IMR-90 (cell line): ENCODE measurements around the gene KCNJ16. TPM values are rescaled to one million over a fixed set of nuclear protein-coding genes. Genes with fewer than 3 reads are reported as not detected.

Source experiments
- ATAC-seq: fragments of 200-7000 bp; cut with Tn5 transposase; 2 replicates; pipeline ENCODE4 v1.9.1; 2020; ENCODE audit warnings: low read depth, mild to moderate bottlenecking, moderate library complexity
- BruUV-seq: library from RNA; stranded (reverse); fragments of 400-500 nt; replicated peaks from 2 replicates; lab custom pipeline; 2021; lab: Mats Ljungman, UMichigan
- CTCF ChIA-PET: fragments of 300-600 bp; formaldehyde crosslinking; extraction: SDS; loops from one replicate; lab custom pipeline; 2021; ENCODE audit warnings: antibody characterized with exemption; lab: Yijun Ruan, JAX
- POLR2A ChIA-PET: fragments of 300-600 bp; sonication (Branson Sonifier 250); formaldehyde crosslinking; loops from one replicate; lab custom pipeline; 2022; ENCODE audit warnings: antibody characterized with exemption; ENCODE audit not compliant: unreplicated experiment; lab: Charles Lee
- DNase-seq: peaks from one replicate; pipeline ENCODE4 v3.0.0; 2013
- H2AFZ ChIP-seq: replicated peaks from 2 replicates; pipeline ENCODE3; 2013; ENCODE audit warnings: low read length, mild to moderate bottlenecking; ENCODE audit not compliant: poor library complexity
- H2AK5ac ChIP-seq: 2 replicates; pipeline ENCODE4 v1.6.1; 2013; ENCODE audit warnings: low read depth, low read length, inconsistent platforms
- H2AK9ac ChIP-seq: replicated peaks from 2 replicates; pipeline ENCODE3; 2013; ENCODE audit warnings: mild to moderate bottlenecking, low read depth, low read length, moderate library complexity; ENCODE audit not compliant: poor library complexity
- H2BK120ac ChIP-seq: 2 replicates; pipeline ENCODE4 v1.6.1; 2013; ENCODE audit warnings: low read depth, low read length, inconsistent platforms
- H2BK15ac ChIP-seq: 3 replicates; pipeline ENCODE4 v1.6.1; 2013; ENCODE audit warnings: low read depth, low read length, inconsistent platforms
- H2BK20ac ChIP-seq: 2 replicates; pipeline ENCODE4 v1.6.1; 2013; ENCODE audit warnings: low read depth, mild to moderate bottlenecking, inconsistent platforms, low read length, moderate library complexity
- H2BK5ac ChIP-seq: 2 replicates; pipeline ENCODE4 v1.6.1; 2013; ENCODE audit warnings: mild to moderate bottlenecking, low read depth, low read length, inconsistent platforms; ENCODE audit not compliant: poor library complexity, severe bottlenecking
- H3K14ac ChIP-seq: replicated peaks from 2 replicates; pipeline ENCODE4 v1.6.1; 2013; ENCODE audit warnings: low read depth, low read length, inconsistent platforms
- H3K18ac ChIP-seq: 2 replicates; pipeline ENCODE4 v1.6.1; 2013; ENCODE audit warnings: low read depth, low read length, control low read depth
- H3K23ac ChIP-seq: 2 replicates; pipeline ENCODE4 v1.6.1; 2013; ENCODE audit warnings: low read depth, low read length, inconsistent platforms
- H3K27ac ChIP-seq: 2 replicates; pipeline ENCODE4 v1.5.1; 2013; ENCODE audit warnings: mild to moderate bottlenecking, control low read depth, low read length; ENCODE audit not compliant: insufficient read depth
- H3K27me3 ChIP-seq: 2 replicates; pipeline ENCODE4 v1.6.1; 2013; ENCODE audit warnings: low read length; ENCODE audit not compliant: control insufficient read depth, insufficient read depth
- H3K36me3 ChIP-seq: 2 replicates; pipeline ENCODE4 v1.6.1; 2013; ENCODE audit warnings: low read length, mixed read lengths; ENCODE audit not compliant: control insufficient read depth, insufficient read depth
- H3K4ac ChIP-seq: 2 replicates; pipeline ENCODE4 v1.6.1; 2013; ENCODE audit warnings: low read depth, low read length, inconsistent platforms
- H3K4me1 ChIP-seq: 2 replicates; pipeline ENCODE4 v1.6.1; 2013; ENCODE audit warnings: low read length, mixed read lengths; ENCODE audit not compliant: control insufficient read depth, insufficient read depth
- H3K4me2 ChIP-seq: 2 replicates; pipeline ENCODE4 v1.6.1; 2013; ENCODE audit warnings: low read depth, mild to moderate bottlenecking, control low read depth, low read length, moderate library complexity
- H3K4me3 ChIP-seq: 2 replicates; pipeline ENCODE4 v1.5.1; 2013; ENCODE audit warnings: low read depth, mild to moderate bottlenecking, control low read depth, low read length, moderate library complexity; ENCODE audit not compliant: insufficient read depth
- H3K56ac ChIP-seq: 2 replicates; pipeline ENCODE4 v1.6.1; 2013; ENCODE audit warnings: low read length, inconsistent platforms; ENCODE audit not compliant: insufficient read depth; ENCODE audit errors: extremely low read depth
- H3K79me1 ChIP-seq, 2 experiments: 2 replicates each; pipeline ENCODE4 v1.6.1; 2013; ENCODE audit warnings: low read length in 2 of 2, inconsistent platforms in 1 of 2, low read depth in 1 of 2
- H3K9ac ChIP-seq: 2 replicates; pipeline ENCODE4 v1.6.1; 2013; ENCODE audit warnings: low read depth, low read length, control low read depth
- H3K9me1 ChIP-seq: 2 replicates; pipeline ENCODE4 v1.6.1; 2013; ENCODE audit warnings: low read length, inconsistent platforms; ENCODE audit not compliant: insufficient read depth
- H3K9me3 ChIP-seq: 2 replicates; pipeline ENCODE4 v1.6.1; 2013; ENCODE audit warnings: low read length; ENCODE audit not compliant: control insufficient read depth, insufficient read depth
- H4K20me1 ChIP-seq: 2 replicates; pipeline ENCODE4 v1.6.1; 2013; ENCODE audit warnings: low read length, inconsistent platforms; ENCODE audit not compliant: insufficient read depth
- H4K5ac ChIP-seq: 2 replicates; pipeline ENCODE4 v1.6.1; 2013; ENCODE audit warnings: mild to moderate bottlenecking, low read depth, low read length, control low read depth
- H4K8ac ChIP-seq, 2 experiments: 2 replicates each; pipeline ENCODE4 v1.6.1; 2013; ENCODE audit warnings: low read depth in 2 of 2, low read length in 2 of 2, control low read depth in 1 of 2, inconsistent platforms in 1 of 2
- H4K91ac ChIP-seq: 2 replicates; pipeline ENCODE4 v1.6.1; 2013; ENCODE audit warnings: low read depth, low read length, inconsistent platforms; ENCODE audit not compliant: insufficient read depth
- FOS ChIP-seq: fragments of 150-350 bp; IDR thresholded peaks from 2 replicates; pipeline ENCODE4 v1.6.1; 2016; ENCODE audit warnings: low read depth, low read length
- MAFK ChIP-seq: IDR thresholded peaks from 2 replicates; pipeline ENCODE4 v1.6.1; 2012; ENCODE audit warnings: low read depth, low read length, improper control_type of control experiment
- MAZ ChIP-seq: IDR thresholded peaks from 2 replicates; pipeline ENCODE4 v1.6.1; 2012; ENCODE audit warnings: low read depth, mild to moderate bottlenecking, low read length, improper control_type of control experiment, moderate library complexity, borderline replicate concordance
- NFE2L2 ChIP-seq: fragments of 150-350 bp; IDR thresholded peaks from 2 replicates; pipeline ENCODE4 v1.6.1; 2016; ENCODE audit warnings: low read depth, mild to moderate bottlenecking, low read length
- RFX5 ChIP-seq: IDR thresholded peaks from 2 replicates; pipeline ENCODE4 v1.8.0; 2012; ENCODE audit warnings: low read depth, mild to moderate bottlenecking, low read length, moderate library complexity
- SMC3 ChIP-seq: fragments of 150-350 bp; IDR thresholded peaks from 2 replicates; pipeline ENCODE4 v1.6.1; 2016; ENCODE audit warnings: low read depth, mild to moderate bottlenecking, antibody characterized with exemption, low read length, moderate library complexity
- WGBS, 2 experiments: methylation state at CpG; one replicate each; pipeline versions ENCODE4 v1.1.5 to v1.1.7; 2013; ENCODE audit warnings: missing lambda C conversion rate in 2 of 2; ENCODE audit not compliant: insufficient read length in 1 of 2; ENCODE audit errors: extremely low coverage in 2 of 2; 5-methylcytosine and 5-hydroxymethylcytosine counted together
- dilution Hi-C: fragments of 300-500 bp; cut with HindIII; formaldehyde crosslinking; loops from one replicate; pipeline ENCODE4 v1.14.3; 2018; ENCODE audit warnings: low sequenced_read_pairs; ENCODE audit not compliant: unreplicated experiment
- in situ Hi-C: fragments of 300-500 bp; cut with MboI; formaldehyde crosslinking; loops from 3 replicates; pipeline ENCODE4 v1.14.3; 2019; ENCODE audit warnings: low sequenced_read_pairs, inconsistent platforms, mixed read lengths
- intact Hi-C: fragments of 100-400 bp; cut with micrococcal nuclease; formaldehyde crosslinking; loops from 2 replicates; pipeline ENCODE4 v1.10.0; 2022
- polyA plus RNA-seq, 3 experiments: library from polyadenylated mRNA; depleted of rRNA; stranded (reverse); fragments of >200 nt; gene quantifications; 2 replicates each; pipeline ENCODE4 v1.2.3, GENCODE V29; 2012; ENCODE audit warnings: low replicate concordance in 1 of 3
- total RNA-seq: library from RNA; depleted of rRNA; stranded (reverse); fragments of >200 nt; gene quantifications from 2 replicates; pipeline ENCODE4 v1.2.3, GENCODE V29; 2012

KCNJ16 gene
- total and polyA plus RNA-seq, 2 of the 4 experiments (the other 2 are of a cell fraction): not detected

DNA sequence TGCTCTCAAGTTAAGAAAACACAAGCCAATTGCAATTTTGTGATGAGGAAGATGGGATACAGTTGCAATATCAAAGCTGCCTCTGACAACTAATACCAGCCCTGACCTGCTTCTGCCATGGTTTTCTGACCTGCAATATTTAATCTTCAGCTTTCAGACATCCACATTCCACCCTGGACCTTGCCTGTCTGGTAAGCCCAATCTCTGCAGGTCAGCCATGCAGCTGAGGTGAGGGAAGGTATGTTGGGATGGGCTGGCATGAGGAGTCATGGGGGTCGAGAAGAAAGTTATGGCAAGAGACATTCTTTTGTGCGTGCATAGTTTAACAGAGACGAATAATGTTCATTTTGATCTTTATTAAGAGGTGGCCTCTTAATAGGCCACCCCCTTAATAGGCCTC lies 31.5 kb downstream of the KCNJ16 start:
- BruUV-seq: no TSS peak
- H2BK120ac ChIP-seq: no peak overlapping the region
- WGBS, 2 experiments: no CpG with 5 or more reads among the region's 3 CpGs
- H3K9me3 ChIP-seq: no peaks in the 10 kb centered on the region
- no peak overlapping the region for H2AK9ac ChIP-seq
- H3K79me1 ChIP-seq: no peaks in the 10 kb centered on the region
- H3K4ac ChIP-seq: no peak overlapping the region
- in situ Hi-C loops (no loop called here), intact Hi-C loops (no loop called here), dilution Hi-C loops (no loop called here)
- TF ChIP-seq NFE2L2: no peak
- no peak for TF ChIP-seq FOS
- no peak for TF ChIP-seq SMC3
- TF ChIP-seq RFX5: no peak
- no peak for TF ChIP-seq MAFK
- no peak for TF ChIP-seq MAZ
- DNase-seq: no peak
- H3K9me1 ChIP-seq: no peaks in the 10 kb centered on the region
- no peak overlapping the region for H3K4me2 ChIP-seq
- H2BK20ac ChIP-seq: no peak overlapping the region
- H3K18ac ChIP-seq: no peak overlapping the region
- H3K36me3 ChIP-seq: no peaks in the 10 kb centered on the region
- ChIA-PET CTCF (interaction anchor here (0.6 to 2.0 kb wide), 3 partner anchors 11 to 37 kb away, joined by 3 to 6 read pairs (median 6); no protein-coding TSS in a partner anchor), POLR2A (no interaction called here)
- no peak overlapping the region for H3K14ac ChIP-seq
- H3K56ac ChIP-seq: no peak overlapping the region
- H3K27me3 ChIP-seq: no peaks in the 10 kb centered on the region; the same call in 1 of the 2 replicates
- no peaks in the 10 kb centered on the region; the same call in 1 of the 2 replicates for H3K4me1 ChIP-seq
- no peak overlapping the region for H2BK15ac ChIP-seq
- no peak overlapping the region for H2BK5ac ChIP-seq
- H4K91ac ChIP-seq: no peak overlapping the region
- no peak overlapping the region for H2AFZ ChIP-seq
- no peak overlapping the region for H3K23ac ChIP-seq
- H4K20me1 ChIP-seq: no peaks in the 10 kb centered on the region
- no peak overlapping the region for H2AK5ac ChIP-seq
- no peak overlapping the region for H3K9ac ChIP-seq
- H4K5ac ChIP-seq: no peak overlapping the region
- H3K4me3 ChIP-seq: no peak overlapping the region
- ATAC-seq: no peak
- H3K27ac ChIP-seq: no peak overlapping the region
- H4K8ac ChIP-seq: no peak overlapping the region
